HUDEP-2 (cell line): Measurements from ENCODE around the gene STING1.
A peak's percentile ranks its signal among the peaks of the same experiment; 100 is the strongest.

Source experiments
- DNase-seq, 76 experiments: peaks; one replicate each; lab custom pipeline; 2025; ENCODE audit not compliant: unreplicated experiment in 76 of 76; lab: John Stamatoyannopoulos, UW

Gene STING1

GRCh38 chr5:139470821-139471300 is 11.7 kb downstream of the STING1 start, which contains the start of gene SMIM33:
SMIM33 (plus strand) TSS chr5:139471004; CDS start chr5:139471122, 118 bp downstream.
- peak in 3 of 76 experiments; percentile 7 to 21 (median 10) for DNase-seq

- no peak for DNase-seq
Observed at GRCh38 chr5:139468421-139468931, 14.1 kb downstream of the STING1 start.

- DNase-seq, result no peak
Observed at GRCh38 chr5:139462586-139463276, 19.8 kb downstream of the STING1 start, which contains the start of gene ECSCR. ECSCR (minus strand) TSS chr5:139462743; CDS start chr5:139462670, 73 bp downstream.

GRCh38 chr5:139461698-139462097 is 20.9 kb downstream of the STING1 start:
- no peak for DNase-seq

GRCh38 chr5:139461176-139461575 is 21.4 kb downstream of the STING1 start:
- DNase-seq, result no peak

- DNase-seq, result no peak
Observed at GRCh38 chr5:139460455-139460854, 22.1 kb downstream of the STING1 start.

GRCh38 chr5:139459451-139459934 is 23.1 kb downstream of the STING1 start:
- no peak for DNase-seq

- DNase-seq, result no peak
Observed at GRCh38 chr5:139458580-139459407, 23.8 kb downstream of the STING1 start.

GRCh38 chr5:139457653-139458306 is 24.8 kb downstream of the STING1 start:
- no peak for DNase-seq

- DNase-seq, result no peak
Observed at GRCh38 chr5:139457241-139457640, 25.3 kb downstream of the STING1 start.

GRCh38 chr5:139456776-139457175 is 25.8 kb downstream of the STING1 start:
- DNase-seq, result no peak

- DNase-seq, result no peak
Observed at GRCh38 chr5:139454568-139455290, 27.8 kb downstream of the STING1 start.

- no peak for DNase-seq
Observed at GRCh38 chr5:139453683-139454567, 28.6 kb downstream of the STING1 start.

GRCh38 chr5:139451878-139452660 is 30.5 kb downstream of the STING1 start:
- DNase-seq, result no peak

- DNase-seq, result no peak
Observed at GRCh38 chr5:139451176-139451575, 31.4 kb downstream of the STING1 start.

GRCh38 chr5:139446956-139447779 is 35.4 kb downstream of the STING1 start:
- DNase-seq, result no peak
